Kidney (tissue), 14 donors: ENCODE measurements around the gene GAB4. TPM values are rescaled to one million over a fixed set of nuclear protein-coding genes. Genes with fewer than 3 reads are reported as not detected.

ENCODE experiments used
- DNase-seq, 5 donors: peaks; one replicate each; pipeline ENCODE4 v3.0.0-alpha.2; 2013 to 2020
- FAIRE-seq: peaks from 2 replicates; lab custom pipeline; 2012; peaks lifted over from hg19 to GRCh38; lab: Jason Lieb, UNC
- H3K27ac ChIP-seq, 2 donors: one replicate each; pipeline ENCODE4 v1.7.0; 2013; ENCODE audit warnings: low read depth in 2 of 2, low read length in 2 of 2, inconsistent platforms in 1 of 2
- H3K27me3 ChIP-seq: one replicate; pipeline ENCODE4 v1.7.1; 2013; ENCODE audit warnings: low read length, inconsistent platforms; ENCODE audit not compliant: control insufficient read depth, insufficient read depth
- H3K36me3 ChIP-seq, 3 donors: one replicate each; pipeline versions ENCODE4 v1.7.0 to v1.7.1; 2013; ENCODE audit warnings: low read length in 3 of 3, control low read depth in 1 of 3, inconsistent platforms in 1 of 3; ENCODE audit not compliant: insufficient read depth in 3 of 3, control insufficient read depth in 2 of 3
- H3K4me1 ChIP-seq, 3 donors: one replicate each; pipeline versions ENCODE4 v1.7.0 to v1.7.1; 2013; ENCODE audit warnings: low read length in 3 of 3, inconsistent platforms in 1 of 3, low read depth in 1 of 3; ENCODE audit not compliant: control insufficient read depth in 2 of 3, insufficient read depth in 2 of 3
- H3K4me3 ChIP-seq, 3 donors: one replicate each; pipeline versions ENCODE4 v1.7.0 to v1.8.1; 2013; ENCODE audit warnings: low read length in 3 of 3, control low read depth in 1 of 3, inconsistent platforms in 1 of 3
- H3K9ac ChIP-seq, 3 donors: one replicate each; pipeline versions ENCODE4 v1.7.0 to v1.7.1; 2013; ENCODE audit warnings: low read length in 3 of 3, control low read depth in 1 of 3, inconsistent platforms in 1 of 3
- H3K9me3 ChIP-seq, 3 donors: one replicate each; pipeline versions ENCODE4 v1.7.0 to v1.7.1; 2013; ENCODE audit warnings: low read length in 3 of 3, control low read depth in 1 of 3, inconsistent platforms in 1 of 3; ENCODE audit not compliant: control insufficient read depth in 2 of 3, insufficient read depth in 1 of 3
- intact Hi-C: fragments of 100-400 bp; cut with DNase I; formaldehyde crosslinking; loops from one replicate; pipeline ENCODE4 v1.11.1; 2022
- polyA plus RNA-seq: library from polyadenylated mRNA; stranded (reverse); fragments of 350-450 nt; fragmentation: Illumina TruSeq; extraction: RNeasy Lipid Tissue Mini Kit (QIAGEN cat#74804); gene quantifications from one replicate; pipeline ENCODE4 v1.2.3, GENCODE V29; 2014; ENCODE audit warnings: low read depth, low replicate concordance; ENCODE audit not compliant: insufficient read depth
- total RNA-seq: library from RNA; stranded (reverse); fragmentation: NEBNext Ultra II Directional; extraction: Animal tissue kit (Norgen Biotek cat#: 25700); gene quantifications from one replicate; pipeline ENCODE4 v1.2.1, GENCODE V29; 2021
- TF ChIP-seq, protein P1 (sequence below): IDR thresholded peaks from 3 replicates; pipeline ENCODE4 v1.5.1; 2012; ENCODE audit warnings: mild to moderate bottlenecking, moderate library complexity, borderline replicate concordance; ENCODE audit not compliant: insufficient read depth; ENCODE audit errors: extremely low read depth
- donor health status: control.
- donor health status: control.
- donor health status: control.
- donor health status: control.
- donor health status: control.
- donor health status: DM: yes; HTN: yes; CAD: no.
- donor health status: Normal renal cell carcinoma (clear cell type).

The GAB4 gene
- total and polyA plus RNA-seq, 2 donors from 2014 or later: not detected

DNA sequence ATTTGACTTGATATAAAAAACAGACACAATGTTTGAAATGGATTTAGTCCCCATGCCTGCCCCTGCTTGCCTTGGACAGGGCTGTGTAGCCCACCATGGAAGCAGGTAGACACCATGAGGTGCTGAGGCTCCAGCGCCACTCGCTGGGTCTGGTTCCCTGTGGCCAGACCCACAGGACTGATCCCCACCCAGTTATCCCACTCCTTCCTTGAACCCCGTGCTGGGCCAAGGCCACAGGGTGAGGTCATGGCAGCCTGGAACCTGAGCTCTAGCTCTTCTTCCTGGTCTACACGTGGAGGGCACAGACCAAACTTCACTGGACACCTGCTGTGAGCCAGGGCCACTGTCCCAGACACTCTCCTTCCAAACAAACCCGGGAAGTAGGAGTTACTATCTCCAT lies 42.5 kb downstream of the GAB4 start:
- Histone ChIP-seq H3K27ac (no peak overlapping the region), H3K9ac (no peak overlapping the region), H3K27me3 (no peaks in the 10 kb centered on the region), H3K9me3 (no peaks in the 10 kb centered on the region), H3K36me3 (no peaks in the 10 kb centered on the region), H3K4me3 (no peak overlapping the region), H3K4me1 (no peaks in the 10 kb centered on the region)
- FAIRE-seq (no peak), DNase-seq (peak in 1 of 5 donors; percentile 33)
- intact Hi-C loops: no loop called here
- TF ChIP-seq, protein P1, sequence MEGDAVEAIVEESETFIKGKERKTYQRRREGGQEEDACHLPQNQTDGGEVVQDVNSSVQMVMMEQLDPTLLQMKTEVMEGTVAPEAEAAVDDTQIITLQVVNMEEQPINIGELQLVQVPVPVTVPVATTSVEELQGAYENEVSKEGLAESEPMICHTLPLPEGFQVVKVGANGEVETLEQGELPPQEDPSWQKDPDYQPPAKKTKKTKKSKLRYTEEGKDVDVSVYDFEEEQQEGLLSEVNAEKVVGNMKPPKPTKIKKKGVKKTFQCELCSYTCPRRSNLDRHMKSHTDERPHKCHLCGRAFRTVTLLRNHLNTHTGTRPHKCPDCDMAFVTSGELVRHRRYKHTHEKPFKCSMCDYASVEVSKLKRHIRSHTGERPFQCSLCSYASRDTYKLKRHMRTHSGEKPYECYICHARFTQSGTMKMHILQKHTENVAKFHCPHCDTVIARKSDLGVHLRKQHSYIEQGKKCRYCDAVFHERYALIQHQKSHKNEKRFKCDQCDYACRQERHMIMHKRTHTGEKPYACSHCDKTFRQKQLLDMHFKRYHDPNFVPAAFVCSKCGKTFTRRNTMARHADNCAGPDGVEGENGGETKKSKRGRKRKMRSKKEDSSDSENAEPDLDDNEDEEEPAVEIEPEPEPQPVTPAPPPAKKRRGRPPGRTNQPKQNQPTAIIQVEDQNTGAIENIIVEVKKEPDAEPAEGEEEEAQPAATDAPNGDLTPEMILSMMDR: no peak

DNA sequence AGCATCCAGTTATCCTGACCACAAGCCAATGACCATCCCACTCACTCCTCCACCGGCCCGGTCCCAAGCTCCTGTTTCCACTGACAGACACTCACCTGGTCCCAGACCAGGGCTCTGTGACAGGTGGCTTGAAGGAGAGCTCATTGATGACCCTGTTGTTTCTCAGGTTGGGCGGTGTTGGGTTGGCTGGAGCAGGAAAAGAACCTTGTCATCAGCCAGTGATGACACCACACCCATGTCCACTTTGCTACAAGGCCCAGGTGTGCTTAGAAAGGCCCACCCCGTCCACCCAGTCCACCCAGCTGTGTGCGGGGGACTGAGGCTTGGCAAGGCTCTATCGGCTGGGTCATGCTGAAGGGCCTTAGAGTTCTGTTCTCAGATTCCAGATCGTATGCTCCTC lies 42.9 kb downstream of the GAB4 start:
- intact Hi-C loops: no loop called here
- Histone ChIP-seq H3K27ac (no peak overlapping the region), H3K4me3 (no peak overlapping the region), H3K9me3 (no peaks in the 10 kb centered on the region), H3K36me3 (no peaks in the 10 kb centered on the region), H3K4me1 (no peaks in the 10 kb centered on the region), H3K27me3 (no peaks in the 10 kb centered on the region), H3K9ac (no peak overlapping the region)
- DNase-seq (no peak), FAIRE-seq (no peak)
- TF ChIP-seq, protein P1: no peak

DNA sequence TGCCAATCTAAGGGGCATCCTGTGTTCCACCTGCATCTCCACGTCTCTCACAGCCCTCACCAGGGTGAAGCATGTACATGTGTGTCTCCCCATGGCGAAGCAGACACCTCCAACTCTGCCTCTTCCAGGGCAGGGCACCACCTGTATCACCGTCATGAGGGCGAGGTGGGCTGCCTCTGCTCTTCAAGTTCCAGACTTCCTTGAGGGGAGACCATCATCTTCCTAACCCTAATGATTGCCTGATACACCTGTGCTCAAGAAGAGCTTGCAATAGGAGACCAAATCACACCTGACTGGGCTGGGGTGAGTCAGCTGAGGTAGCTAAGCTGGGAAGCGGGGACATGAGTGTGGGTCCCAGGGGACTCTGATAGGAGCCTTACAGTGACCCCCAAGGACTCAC lies 43.7 kb downstream of the GAB4 start:
- intact Hi-C loops: no loop called here
- peak in 1 of 5 donors; percentile 32 for DNase-seq
- no peak overlapping the region for H3K27ac ChIP-seq
- TF ChIP-seq, protein P1: no peak
- no peaks in the 10 kb centered on the region for H3K27me3 ChIP-seq
- no peak for FAIRE-seq
- H3K9ac ChIP-seq: no peak overlapping the region
- H3K36me3 ChIP-seq: no peaks in the 10 kb centered on the region
- no peak overlapping the region for H3K4me3 ChIP-seq
- H3K9me3 ChIP-seq: no peaks in the 10 kb centered on the region
- no peaks in the 10 kb centered on the region for H3K4me1 ChIP-seq
